ENCODE data around the gene TTC21B. TPM values are rescaled to one million over a fixed set of nuclear protein-coding genes. Genes with fewer than 3 reads are reported as not detected.

TTC21B gene
- total and polyA plus RNA-seq, 10 donors: 4.3 to 42.2 (median 24.5) TPM

GRCh38 chr2:165905269-165905668 lies 48.3 kb downstream of the TTC21B start:
- H3K36me3 ChIP-seq: peaks cover 0 to 75% (median 21%) of the 10 kb centered on the region in 6 donors
- H3K4me1 ChIP-seq: peaks cover 0 to 21% (median 10%) of the 10 kb centered on the region in 6 donors
- no peak overlapping the region for H3K4me3 ChIP-seq
- no peak for DNase-seq
- intact Hi-C loops (cut with DNase I; ENCODE audit: low total_unique reads): no loop called here
- H3K27me3 ChIP-seq (replicated peaks in 1 of 7): no peaks in the 10 kb centered on the region
- H3K27ac ChIP-seq: no peak overlapping the region
- WGBS, 5 donors: 89 to 95% (median 90%) methylated on average over 1 of the region's 1 CpG
- TF ChIP-seq, protein P1, sequence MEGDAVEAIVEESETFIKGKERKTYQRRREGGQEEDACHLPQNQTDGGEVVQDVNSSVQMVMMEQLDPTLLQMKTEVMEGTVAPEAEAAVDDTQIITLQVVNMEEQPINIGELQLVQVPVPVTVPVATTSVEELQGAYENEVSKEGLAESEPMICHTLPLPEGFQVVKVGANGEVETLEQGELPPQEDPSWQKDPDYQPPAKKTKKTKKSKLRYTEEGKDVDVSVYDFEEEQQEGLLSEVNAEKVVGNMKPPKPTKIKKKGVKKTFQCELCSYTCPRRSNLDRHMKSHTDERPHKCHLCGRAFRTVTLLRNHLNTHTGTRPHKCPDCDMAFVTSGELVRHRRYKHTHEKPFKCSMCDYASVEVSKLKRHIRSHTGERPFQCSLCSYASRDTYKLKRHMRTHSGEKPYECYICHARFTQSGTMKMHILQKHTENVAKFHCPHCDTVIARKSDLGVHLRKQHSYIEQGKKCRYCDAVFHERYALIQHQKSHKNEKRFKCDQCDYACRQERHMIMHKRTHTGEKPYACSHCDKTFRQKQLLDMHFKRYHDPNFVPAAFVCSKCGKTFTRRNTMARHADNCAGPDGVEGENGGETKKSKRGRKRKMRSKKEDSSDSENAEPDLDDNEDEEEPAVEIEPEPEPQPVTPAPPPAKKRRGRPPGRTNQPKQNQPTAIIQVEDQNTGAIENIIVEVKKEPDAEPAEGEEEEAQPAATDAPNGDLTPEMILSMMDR (IDR thresholded peaks at IDR 0.05 in 8 of 11, conservative IDR thresholded peaks at IDR 0.05 in 3 of 11): no peak
- TF ChIP-seq POLR2AphosphoS5 (IDR thresholded peaks at IDR 0.05) (no peak), POLR2A (IDR thresholded peaks at IDR 0.05) (no peak)
- peaks cover 0 to 6% (median 0%) of the 10 kb centered on the region in 8 donors for H3K9me3 ChIP-seq

- Histone ChIP-seq H3K4me1 (peaks cover 0 to 21% (median 10%) of the 10 kb centered on the region in 6 donors), H3K27me3 (replicated peaks in 1 of 7) (no peaks in the 10 kb centered on the region), H3K27ac (no peak overlapping the region), H3K4me3 (no peak overlapping the region), H3K9me3 (peaks cover 0 to 6% (median 0%) of the 10 kb centered on the region in 8 donors), H3K36me3 (peaks cover 0 to 75% (median 23%) of the 10 kb centered on the region in 6 donors)
- WGBS, 5 donors: 95 to 99% (median 99%) methylated on average over 2 of the region's 2 CpGs
- DNase-seq: no peak
- intact Hi-C loops (cut with DNase I; ENCODE audit: low total_unique reads): no loop called here
- TF ChIP-seq POLR2AphosphoS5 (IDR thresholded peaks at IDR 0.05): no peak
- TF ChIP-seq, protein P1 (IDR thresholded peaks at IDR 0.05 in 8 of 11, conservative IDR thresholded peaks at IDR 0.05 in 3 of 11): no peak
- TF ChIP-seq POLR2A (IDR thresholded peaks at IDR 0.05): no peak
Observed at GRCh38 chr2:165904432-165904831, 49.1 kb downstream of the TTC21B start.

DNA sequence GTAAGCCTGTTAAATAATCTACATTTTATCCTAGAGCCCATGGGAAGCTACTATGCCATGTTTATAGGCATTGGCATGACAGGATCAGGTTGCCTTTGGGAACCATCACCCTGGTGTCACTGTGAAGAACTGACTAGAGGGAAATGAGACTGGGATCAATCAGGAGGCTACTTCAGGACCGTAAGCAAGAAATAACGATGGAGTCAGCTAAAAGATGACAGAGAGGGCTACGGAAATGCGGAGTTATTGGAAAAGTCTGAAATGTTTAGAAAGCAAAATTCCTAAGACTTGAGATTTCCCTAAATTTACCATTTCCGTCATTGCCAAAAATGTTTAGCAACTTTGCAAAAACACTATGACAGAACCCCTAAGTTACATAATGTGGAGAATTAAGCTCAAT lies 50.2 kb downstream of the TTC21B start:
- Histone ChIP-seq H3K36me3 (peaks cover 0 to 80% (median 25%) of the 10 kb centered on the region in 6 donors), H3K27ac (peak overlapping the region in 3 of 8 donors; percentile 18 to 51 (median 50)), H3K4me3 (peak overlapping the region in 1 of 8 donors; percentile 34), H3K9me3 (peaks cover 0 to 6% (median 0%) of the 10 kb centered on the region in 8 donors), H3K27me3 (replicated peaks in 1 of 7) (no peaks in the 10 kb centered on the region), H3K4me1 (peaks cover 0 to 24% (median 10%) of the 10 kb centered on the region in 6 donors)
- intact Hi-C loops (cut with DNase I; ENCODE audit: low total_unique reads): no loop called here
- 94 to 99% (median 96%) methylated on average over 5 of the region's 5 CpGs for WGBS, 5 donors
- DNase-seq: no peak
- TF ChIP-seq POLR2A (IDR thresholded peaks at IDR 0.05): no peak
- TF ChIP-seq POLR2AphosphoS5 (IDR thresholded peaks at IDR 0.05): no peak
- TF ChIP-seq, protein P1 (IDR thresholded peaks at IDR 0.05 in 8 of 11, conservative IDR thresholded peaks at IDR 0.05 in 3 of 11): no peak

- Histone ChIP-seq H3K27me3 (replicated peaks in 1 of 7) (no peaks in the 10 kb centered on the region), H3K36me3 (peaks cover 0 to 80% (median 28%) of the 10 kb centered on the region in 6 donors), H3K4me1 (peaks cover 0 to 29% (median 11%) of the 10 kb centered on the region in 6 donors), H3K9me3 (peaks cover 0 to 6% (median 0%) of the 10 kb centered on the region in 8 donors), H3K4me3 (peak overlapping the region in 2 of 8 donors; percentile 15 to 34), H3K27ac (peak overlapping the region in 3 of 8 donors; percentile 18 to 51 (median 50))
- no peak for DNase-seq
- intact Hi-C loops (cut with DNase I; ENCODE audit: low total_unique reads): no loop called here
- no peak for TF ChIP-seq POLR2AphosphoS5 (IDR thresholded peaks at IDR 0.05)
- TF ChIP-seq, protein P1 (IDR thresholded peaks at IDR 0.05 in 8 of 11, conservative IDR thresholded peaks at IDR 0.05 in 3 of 11): peak in 4 of 11 experiments; percentile 8 to 34 (median 22)
- TF ChIP-seq POLR2A (IDR thresholded peaks at IDR 0.05): no peak
Observed at GRCh38 chr2:165902934-165903333, 50.6 kb downstream of the TTC21B start.

Data from spleen (tissue), 11 donors.